Raji (cell line): ENCODE measurements around the gene INHBC.
A peak's percentile ranks its signal among the peaks of the same experiment; 100 is the strongest.

ENCODE experiments used
- POLR2A ChIP-seq: IDR thresholded peaks from 2 replicates; pipeline ENCODE4 v1.6.1; 2011; ENCODE audit warnings: low read depth, low read length, control low read depth; ENCODE audit not compliant: insufficient read depth

The INHBC gene

DNA sequence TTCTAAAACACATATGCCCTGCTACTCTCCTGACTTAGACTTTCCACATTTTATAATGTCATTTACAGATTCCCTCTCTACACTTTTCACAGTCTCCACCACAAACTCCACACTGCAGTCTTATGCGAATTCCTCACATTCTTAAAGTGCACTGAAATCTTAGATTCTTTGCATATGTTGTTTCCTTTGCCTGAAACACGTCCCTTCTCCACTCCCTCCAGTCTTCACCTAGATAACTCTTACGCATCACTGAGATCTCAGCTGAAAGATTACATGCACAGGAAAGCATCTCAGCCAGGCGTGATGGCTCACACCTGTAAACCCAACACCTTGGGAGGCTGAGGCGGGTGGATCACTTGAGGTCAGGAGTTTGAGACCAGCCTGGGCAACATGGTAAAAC lies 48.9 kb downstream of the INHBC start:
- TF ChIP-seq POLR2A, result no peak

- no peak for TF ChIP-seq POLR2A
These were observed 51.1 kb downstream of the INHBC start for GRCh38 chr12:57485695-57486094.

- TF ChIP-seq POLR2A, result no peak
These were observed 52.5 kb downstream of the INHBC start for GRCh38 chr12:57487055-57487596.

- TF ChIP-seq POLR2A, result peak; percentile 86
These were observed 53.2 kb downstream of the INHBC start, which contains the start of gene MARS1 for GRCh38 chr12:57487597-57488401. MARS1 (plus strand) TSS chr12:57488068; CDS start chr12:57488091, 23 bp downstream.

- no peak for TF ChIP-seq POLR2A
These were observed 54.0 kb downstream of the INHBC start for GRCh38 chr12:57488402-57489156.

GRCh38 chr12:57489157-57489641 lies 54.6 kb downstream of the INHBC start:
- TF ChIP-seq POLR2A, result no peak

DNA sequence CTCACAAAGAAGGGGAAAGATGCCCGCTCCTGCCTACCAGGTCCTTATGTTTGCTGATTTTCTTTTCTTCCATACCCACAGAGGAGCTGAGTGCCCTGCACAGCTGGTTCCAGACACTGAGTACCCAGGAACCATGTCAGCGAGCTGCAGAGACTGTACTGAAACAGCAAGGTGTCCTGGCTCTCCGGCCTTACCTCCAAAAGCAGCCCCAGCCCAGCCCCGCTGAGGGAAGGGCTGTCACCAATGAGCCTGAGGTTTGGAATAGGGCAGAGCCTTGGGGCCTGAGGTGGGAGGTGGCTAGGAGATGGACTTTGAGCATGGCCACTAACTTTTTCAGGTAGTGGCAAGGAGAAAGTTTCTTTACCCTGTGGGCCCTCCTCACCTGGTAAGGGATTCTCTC lies 55.5 kb downstream of the INHBC start:
- TF ChIP-seq POLR2A, result no peak

DNA sequence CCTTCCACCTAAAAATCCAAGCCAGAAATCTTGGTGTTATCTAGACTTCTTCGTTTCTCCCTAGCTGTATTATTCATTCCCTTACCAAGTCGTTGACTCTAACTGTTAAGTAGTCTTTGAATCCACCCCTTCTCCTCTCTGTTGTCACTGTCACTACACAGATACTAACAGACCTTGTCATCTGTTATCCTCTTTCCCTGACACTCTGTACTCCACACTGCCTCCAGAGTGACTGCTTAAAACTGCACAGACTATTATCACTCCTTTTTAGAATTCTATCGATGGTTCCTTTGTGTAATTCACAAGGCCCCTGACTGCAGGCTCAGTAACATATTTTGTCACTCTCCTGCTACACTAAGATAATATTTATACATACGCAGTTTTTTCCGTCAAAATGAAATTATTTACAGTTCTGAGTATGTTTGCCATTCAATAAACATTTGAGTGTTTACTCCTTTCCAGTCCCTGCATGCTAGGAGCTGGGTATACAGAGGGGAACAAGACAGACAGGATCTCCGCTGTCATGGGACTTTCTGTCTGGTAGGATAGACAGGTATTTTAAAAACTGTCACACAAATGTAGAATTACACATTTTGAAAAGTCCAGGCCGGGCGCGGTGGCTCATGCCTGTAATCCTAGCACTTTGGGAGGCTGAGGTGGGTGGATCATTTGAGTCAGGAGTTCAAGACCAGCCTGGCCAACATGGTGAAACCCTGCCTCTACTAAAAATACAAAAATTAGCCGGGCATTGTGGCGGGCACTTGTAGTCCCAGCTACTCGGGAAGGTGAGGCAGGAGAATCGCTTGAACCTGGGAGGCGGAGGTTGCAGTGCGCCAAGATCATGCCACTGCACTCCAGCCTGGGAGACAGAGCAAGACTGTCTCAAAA lies 57.1 kb downstream of the INHBC start:
- no peak for TF ChIP-seq POLR2A

DNA sequence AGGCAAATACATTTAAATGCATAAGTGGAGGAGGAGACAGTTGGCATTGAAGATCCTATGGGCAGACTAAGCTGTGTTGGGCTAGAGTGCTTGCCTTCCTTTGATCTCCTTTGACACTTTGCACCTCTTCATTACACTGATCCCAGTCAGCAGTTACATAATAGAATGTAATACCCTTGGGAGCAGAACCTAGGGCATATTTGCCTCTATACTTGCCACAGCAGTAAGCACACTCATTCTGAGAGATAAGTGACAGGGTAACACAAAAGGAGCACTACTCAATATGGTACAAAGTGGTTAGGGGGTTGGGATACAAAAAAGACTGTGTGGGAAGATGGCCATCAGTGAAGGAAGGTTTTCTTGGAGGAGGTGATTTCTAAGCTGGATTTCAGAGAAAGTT lies 62.2 kb downstream of the INHBC start:
- TF ChIP-seq POLR2A, result no peak

DNA sequence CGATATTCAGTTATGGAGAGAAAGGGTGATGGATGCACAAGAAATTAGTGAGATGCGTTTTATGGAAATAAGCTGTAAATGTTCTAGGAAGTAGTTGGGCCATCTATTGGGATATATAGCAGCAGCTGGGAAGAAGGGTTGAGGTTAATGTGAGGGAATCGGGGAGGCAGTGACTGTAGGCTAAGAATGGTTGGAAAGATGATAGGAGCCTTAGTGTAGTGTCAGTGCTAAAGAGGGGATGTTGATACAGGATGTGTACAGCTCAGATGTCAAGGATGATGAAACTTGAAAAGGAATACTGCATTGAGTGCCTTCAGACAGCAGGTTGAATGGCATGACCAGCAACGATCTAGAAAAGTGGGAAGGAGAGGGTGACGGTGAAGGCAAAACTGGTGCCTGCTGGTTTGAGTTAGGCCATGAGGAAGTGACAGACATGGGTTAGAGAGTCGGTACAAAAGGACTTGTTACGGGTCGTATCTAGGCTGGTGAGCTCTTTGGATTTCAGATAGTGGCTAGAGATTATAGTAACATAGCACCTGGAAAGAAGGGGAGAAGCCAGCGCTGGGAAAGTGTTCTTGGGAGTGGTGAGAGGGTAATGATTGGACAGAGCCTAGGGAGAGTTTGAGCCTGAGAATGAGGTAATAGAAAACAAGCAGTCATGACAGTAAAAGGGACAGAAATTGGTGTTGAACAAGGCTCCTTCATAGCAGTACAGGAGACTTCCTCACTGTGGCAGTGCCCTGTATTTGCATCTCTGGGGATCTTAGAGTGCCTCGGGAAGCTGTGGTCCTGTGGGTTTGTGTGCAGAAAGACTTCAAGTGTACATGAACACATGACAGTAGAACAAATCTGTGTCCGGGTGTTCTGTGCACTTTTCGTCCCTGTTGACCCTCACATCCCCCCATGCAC lies 62.9 kb downstream of the INHBC start:
- no peak for TF ChIP-seq POLR2A

- TF ChIP-seq POLR2A, result no peak
These were observed 63.5 kb downstream of the INHBC start for GRCh38 chr12:57498132-57498502.

DNA sequence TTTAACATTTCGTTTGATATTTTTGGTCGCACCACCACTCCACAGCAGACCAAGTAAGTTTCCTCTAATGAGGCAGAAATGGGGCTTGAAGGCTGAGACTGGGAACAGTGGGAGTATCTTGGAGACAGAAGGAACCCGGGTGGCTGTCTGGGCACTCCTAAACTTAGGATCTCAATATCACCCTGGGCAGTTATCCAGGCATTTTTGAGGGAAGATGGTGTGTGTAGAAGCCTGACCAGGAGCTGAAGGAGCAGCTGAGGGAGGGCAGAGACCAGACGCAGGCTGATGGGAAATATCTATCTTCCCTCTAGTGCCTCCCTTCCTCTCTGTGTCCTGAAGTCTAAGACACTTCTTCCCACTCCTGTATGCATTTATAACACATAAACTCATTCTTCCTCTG lies 64.0 kb downstream of the INHBC start:
- no peak for TF ChIP-seq POLR2A

- no peak for TF ChIP-seq POLR2A
These were observed 65.6 kb downstream of the INHBC start for GRCh38 chr12:57500213-57500612.
